Activated CD4-positive, alpha-beta T cell treated with anti-CD3 and anti-CD28 coated beads for 36 hours (primary cell): Measurements from ENCODE around the gene SLC30A10. TPM values are rescaled to one million over a fixed set of nuclear protein-coding genes. Genes with fewer than 3 reads are reported as not detected.
"Not testable (repeated sequence)": the region's sequence is repeated elsewhere in the genome, so short reads cannot be mapped to it uniquely, and the experiment has no call there.

Experiments
- ATAC-seq: fragments of 200-7000 bp; cut with Tn5 transposase; one replicate; pipeline ENCODE4 v1.10.0; 2021; ENCODE audit warnings: mild to moderate bottlenecking, moderate library complexity
- CTCF ChIA-PET: fragments of 350-600 bp; sonication (Branson Sonifier 250); formaldehyde crosslinking; loops from one replicate; lab custom pipeline; 2021; ENCODE audit warnings: antibody characterized with exemption; lab: Charles Lee
- POLR2A ChIA-PET: fragments of 350-600 bp; sonication (Branson Sonifier 250); formaldehyde crosslinking; loops from one replicate; lab custom pipeline; 2021; ENCODE audit warnings: antibody characterized with exemption, inconsistent platforms; lab: Charles Lee
- DNase-seq: peaks from one replicate; pipeline ENCODE4 v3.0.0-alpha.2; 2020
- H3K27ac Mint-ChIP-seq: one replicate; pipeline ENCODE4 v1.8.0; 2021; ENCODE audit warnings: mixed read lengths
- H3K27me3 Mint-ChIP-seq: one replicate; pipeline ENCODE4 v1.8.0; 2021; ENCODE audit warnings: mixed read lengths
- H3K36me3 Mint-ChIP-seq: one replicate; pipeline ENCODE4 v1.8.0; 2021; ENCODE audit warnings: low read depth, mixed read lengths
- H3K4me1 Mint-ChIP-seq: one replicate; pipeline ENCODE4 v1.8.0; 2021; ENCODE audit warnings: mixed read lengths
- H3K4me3 Mint-ChIP-seq: one replicate; pipeline ENCODE4 v1.8.0; 2021; ENCODE audit warnings: mild to moderate bottlenecking, moderate library complexity, mixed read lengths
- H3K9me3 Mint-ChIP-seq: one replicate; pipeline ENCODE4 v1.8.0; 2021; ENCODE audit warnings: low read depth, mixed read lengths
- intact Hi-C, 2 experiments: fragments of 100-400 bp; cut with DNase I in 1 of 2; cut with micrococcal nuclease in 1 of 2; formaldehyde crosslinking; loops; one replicate each; pipeline versions ENCODE4 v1.14.2 to v1.15.1; 2022 to 2024; cut with DNase I, micrococcal nuclease
- total RNA-seq, 2 experiments: library from RNA; stranded (reverse); gene quantifications; one replicate each; pipeline ENCODE4 v1.2.3, GENCODE V29; 2021

The SLC30A10 gene
- total RNA-seq, 2 experiments from 2014 or later = not detected

DNA sequence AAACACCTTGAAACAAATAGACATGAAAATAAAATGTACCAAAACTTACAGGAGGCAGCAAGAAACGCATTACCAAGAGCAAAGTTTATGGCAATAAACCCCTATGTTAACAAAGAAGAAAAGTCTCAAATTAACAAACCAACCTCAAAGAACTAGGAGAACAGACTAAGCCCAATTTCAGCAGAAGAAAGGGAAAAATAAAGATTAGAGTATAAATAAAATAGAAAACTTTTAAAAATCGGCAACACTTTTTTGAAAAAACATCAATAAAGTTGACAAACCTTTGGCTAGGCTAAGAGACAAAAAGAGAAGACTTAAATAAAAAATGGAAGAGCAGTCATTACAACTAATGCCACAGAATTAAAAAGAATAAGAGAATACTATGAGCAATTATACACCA lies 42.7 kb downstream of the SLC30A10 start:
- H3K27me3 Mint-ChIP-seq = peaks cover 19% of the 10 kb centered on the region
- POLR2A ChIA-PET = no interaction called here
- DNase-seq = no peak

DNA sequence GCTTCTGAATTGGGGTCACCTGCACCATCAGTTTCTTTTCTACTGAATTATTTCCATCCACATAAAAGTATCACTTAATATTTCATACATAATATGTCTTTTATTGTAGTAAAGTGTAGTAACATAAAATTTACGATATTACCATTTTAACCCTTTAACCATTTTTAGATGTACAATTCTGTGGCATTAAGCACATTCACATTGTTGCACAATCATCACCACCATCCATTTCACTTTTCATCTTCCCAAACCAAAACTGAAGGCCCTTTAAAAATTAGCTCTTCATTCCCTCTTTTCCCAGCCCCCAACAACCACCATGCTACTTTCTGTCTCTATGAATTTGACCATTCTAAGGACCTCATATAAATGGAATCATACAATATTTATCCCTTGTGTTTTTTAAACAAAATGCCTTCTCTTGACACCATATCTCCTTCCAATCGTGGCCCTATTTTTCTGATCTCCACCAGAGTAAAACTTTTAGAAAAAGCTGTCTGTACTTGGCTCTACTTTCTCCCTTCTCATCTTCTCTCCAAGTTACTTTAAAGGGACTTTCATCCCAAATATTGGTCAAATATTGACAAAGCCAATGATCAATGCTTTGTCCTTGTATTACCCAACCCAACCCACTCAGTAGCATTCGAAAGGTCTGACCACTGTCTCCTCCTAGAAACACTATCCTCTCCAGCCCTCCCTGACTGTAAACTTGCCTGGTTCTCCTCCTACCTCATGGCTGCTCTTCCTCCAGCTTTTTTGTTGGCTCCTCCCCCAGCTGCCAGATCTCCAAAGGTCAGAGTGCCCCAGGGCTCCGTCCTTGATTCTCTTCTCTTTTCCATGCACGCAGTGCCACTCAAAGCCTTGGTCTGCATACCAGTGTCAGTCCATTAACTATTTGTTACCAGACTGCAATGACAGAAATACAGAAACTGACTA lies 44.7 kb downstream of the SLC30A10 start:
- ChIA-PET CTCF (no interaction called here), POLR2A (no interaction called here)
- Mint-ChIP-seq H3K36me3 (no peaks in the 10 kb centered on the region), H3K27ac (no peak overlapping the region), H3K4me1 (no peaks in the 10 kb centered on the region), H3K27me3 (peaks cover 19% of the 10 kb centered on the region), H3K9me3 (peaks cover 2% of the 10 kb centered on the region), H3K4me3 (no peak overlapping the region)
- ATAC-seq = no peak
- intact Hi-C loops = no loop called here
- no peak for DNase-seq

More for the DNA sequence above, 42.7 kb downstream of the SLC30A10 start:
- Mint-ChIP-seq H3K4me3 (no peak overlapping the region), H3K4me1 (no peaks in the 10 kb centered on the region), H3K36me3 (no peaks in the 10 kb centered on the region), H3K9me3 (peaks cover 2% of the 10 kb centered on the region), H3K27ac (no peak overlapping the region)
- ATAC-seq = no peak
- intact Hi-C loops = no loop called here
- CTCF ChIA-PET = no interaction called here

DNA sequence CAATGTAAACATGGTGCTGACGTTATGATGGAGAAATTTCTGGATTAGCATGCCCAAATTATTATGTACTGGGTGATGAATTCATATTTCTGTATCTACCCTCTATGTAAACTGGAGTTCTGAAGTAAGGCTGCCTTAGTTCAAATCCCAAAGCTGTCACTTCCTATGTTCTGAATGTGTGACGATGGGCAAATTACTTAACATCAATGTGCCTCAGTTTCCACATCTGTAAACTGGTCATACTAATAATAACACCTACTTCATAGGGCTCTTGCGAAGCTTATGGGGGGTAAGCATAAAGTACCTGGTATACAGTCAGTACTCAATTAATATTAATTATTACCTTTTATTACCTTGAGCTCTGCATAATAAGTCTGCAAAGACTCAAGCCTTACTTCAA lies 45.6 kb downstream of the SLC30A10 start:
- ChIA-PET POLR2A (no interaction called here), CTCF (no interaction called here)
- no peak overlapping the region for H3K4me3 Mint-ChIP-seq

DNA sequence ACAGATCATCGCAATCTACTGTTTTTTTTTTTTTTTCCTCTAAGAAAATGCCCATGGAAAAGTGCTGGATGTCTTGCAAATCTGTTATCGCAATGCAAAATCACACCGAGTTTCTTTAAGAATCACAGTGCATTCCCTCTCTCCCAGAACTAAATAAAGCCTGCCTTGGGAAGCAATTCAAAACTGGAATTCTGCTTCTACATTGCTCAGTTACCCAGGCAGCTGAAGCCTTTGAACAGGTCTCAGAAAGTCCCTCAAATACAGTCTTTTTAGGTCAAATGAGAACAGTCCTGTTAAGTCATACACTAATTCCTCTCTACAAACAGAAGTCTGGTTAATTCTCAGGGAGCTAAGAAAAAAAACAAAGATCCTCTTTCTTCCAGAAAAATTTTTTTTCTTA lies 46.3 kb downstream of the SLC30A10 start:
- H3K4me3 Mint-ChIP-seq = no peak overlapping the region
- ChIA-PET POLR2A (no interaction called here), CTCF (no interaction called here)
- H3K4me1 Mint-ChIP-seq = no peaks in the 10 kb centered on the region
- H3K9me3 Mint-ChIP-seq = no peaks in the 10 kb centered on the region
- peaks cover 18% of the 10 kb centered on the region for H3K27me3 Mint-ChIP-seq
- no peak for ATAC-seq
- no peak for DNase-seq
- intact Hi-C loops = no loop called here
- no peak overlapping the region for H3K27ac Mint-ChIP-seq
- H3K36me3 Mint-ChIP-seq = no peaks in the 10 kb centered on the region

More for the DNA sequence above, 45.6 kb downstream of the SLC30A10 start:
- Mint-ChIP-seq H3K27ac (no peak overlapping the region), H3K36me3 (no peaks in the 10 kb centered on the region), H3K27me3 (peaks cover 19% of the 10 kb centered on the region), H3K9me3 (no peaks in the 10 kb centered on the region), H3K4me1 (no peaks in the 10 kb centered on the region)
- ATAC-seq = no peak
- intact Hi-C loops = no loop called here
- DNase-seq = no peak

DNA sequence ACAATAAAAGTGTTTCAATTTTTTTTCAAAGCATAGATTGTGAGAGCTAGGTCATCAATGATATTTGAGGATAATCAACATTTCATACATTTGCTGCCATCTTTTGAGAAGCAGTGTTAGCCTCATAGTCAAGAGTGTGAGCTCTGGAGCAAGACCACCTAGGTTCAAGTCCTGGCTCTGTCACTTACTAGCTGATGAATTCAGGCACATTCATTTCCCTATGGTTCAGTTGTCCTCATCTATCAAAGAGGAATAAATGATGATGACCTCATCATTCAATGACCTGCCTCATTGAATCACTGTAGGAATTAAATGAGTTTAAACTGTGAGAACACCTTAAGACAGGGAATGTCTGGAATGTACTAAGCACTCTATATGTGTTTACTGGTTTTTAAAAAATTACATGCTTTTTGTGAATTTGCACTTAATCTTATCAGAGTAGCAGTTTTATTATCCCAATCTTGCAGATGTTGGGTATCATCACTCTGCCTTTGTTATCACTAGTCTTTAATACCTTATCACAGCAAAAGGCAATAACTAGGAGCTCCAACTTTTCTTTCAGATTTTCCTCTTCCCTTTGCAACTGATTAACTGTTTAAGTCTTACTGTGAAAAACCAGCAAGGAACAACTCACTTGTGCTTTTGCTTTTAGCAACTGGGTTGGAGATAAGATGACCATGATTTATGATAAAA lies 47.4 kb downstream of the SLC30A10 start:
- H3K27me3 Mint-ChIP-seq = peaks cover 13% of the 10 kb centered on the region
- DNase-seq = no peak
- no peak for ATAC-seq
- H3K36me3 Mint-ChIP-seq = no peaks in the 10 kb centered on the region
- H3K27ac Mint-ChIP-seq = no peak overlapping the region
- ChIA-PET POLR2A (no interaction called here), CTCF (interaction anchor here (1.4 kb wide), 1 partner anchor 9 kb away, joined by 3 read pairs; no protein-coding TSS in a partner anchor)
- intact Hi-C loops = no loop called here
- H3K4me3 Mint-ChIP-seq = no peak overlapping the region
- no peaks in the 10 kb centered on the region for H3K9me3 Mint-ChIP-seq
- no peaks in the 10 kb centered on the region for H3K4me1 Mint-ChIP-seq

DNA sequence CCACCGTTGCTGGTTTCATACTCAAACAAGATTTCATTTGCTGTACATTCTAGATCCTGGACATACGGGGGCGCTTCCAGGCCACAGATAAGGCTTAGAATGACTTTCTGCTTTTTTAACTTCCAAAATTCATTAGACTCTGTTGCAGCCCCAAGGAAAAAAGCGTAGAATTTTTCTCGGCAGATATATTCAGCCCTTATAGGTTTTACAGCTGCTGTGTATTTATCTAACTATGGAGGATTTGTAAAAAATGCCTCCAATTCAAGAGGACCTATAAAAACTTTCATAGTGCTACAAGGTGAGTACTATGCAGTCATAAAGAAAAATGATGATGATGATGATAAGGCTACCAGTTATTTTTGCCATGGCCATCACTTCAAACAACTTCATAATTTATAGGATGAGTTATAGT lies 51.6 kb downstream of the SLC30A10 start:
- POLR2A ChIA-PET = no interaction called here
- CTCF ChIA-PET = no interaction called here
- Mint-ChIP-seq H3K27me3 (peaks cover 2% of the 10 kb centered on the region), H3K4me3 (no peak overlapping the region), H3K4me1 (no peaks in the 10 kb centered on the region), H3K9me3 (no peaks in the 10 kb centered on the region), H3K27ac (no peak overlapping the region), H3K36me3 (no peaks in the 10 kb centered on the region)
- DNase-seq = no peak
- intact Hi-C loops = no loop called here
- ATAC-seq = no peak

DNA sequence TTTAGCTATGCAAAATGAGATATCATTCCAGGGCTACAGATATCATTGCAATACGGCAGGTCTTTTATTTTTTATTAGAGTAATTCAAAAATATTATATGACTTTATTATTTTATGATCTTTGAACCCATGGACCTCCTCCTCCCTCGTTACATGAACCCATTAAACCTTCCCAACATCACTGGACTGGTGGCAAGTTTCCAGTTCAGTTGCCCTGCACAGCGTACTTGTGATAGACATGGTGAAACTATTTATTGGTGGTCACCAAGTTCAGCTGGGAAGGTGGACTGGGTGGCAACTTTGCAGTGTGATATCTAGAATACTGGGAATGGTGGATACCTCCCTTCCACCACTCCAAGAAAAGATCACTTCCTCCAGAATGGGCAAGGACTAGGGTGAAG lies 52.5 kb downstream of the SLC30A10 start:
- Mint-ChIP-seq H3K36me3 (no peaks in the 10 kb centered on the region), H3K4me1 (no peaks in the 10 kb centered on the region), H3K27me3 (peaks cover 2% of the 10 kb centered on the region), H3K27ac (no peak overlapping the region), H3K4me3 (no peak overlapping the region), H3K9me3 (no peaks in the 10 kb centered on the region)
- ChIA-PET CTCF (no interaction called here), POLR2A (no interaction called here)
- intact Hi-C loops = no loop called here
- ATAC-seq (no peak), DNase-seq (no peak)

DNA sequence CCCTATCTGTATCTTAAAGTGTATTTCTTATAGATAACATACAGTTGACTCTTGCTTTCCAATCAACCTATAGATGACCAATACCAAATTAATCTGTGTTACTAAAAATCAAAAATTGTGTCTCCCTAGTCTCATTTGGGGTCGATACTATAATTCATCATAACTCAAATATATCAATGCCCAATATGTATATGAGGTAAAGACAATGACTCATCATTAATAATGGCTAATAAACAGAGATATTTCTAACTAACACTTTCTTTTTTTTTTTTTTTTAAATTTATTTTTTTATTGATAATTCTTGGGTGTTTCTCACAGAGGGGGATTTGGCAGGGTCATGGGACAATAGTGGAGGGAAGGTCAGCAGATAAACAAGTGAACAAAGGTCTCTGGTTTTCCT lies 55.8 kb downstream of the SLC30A10 start:
- H3K4me1 Mint-ChIP-seq, DNase-seq, ATAC-seq, H3K27me3 Mint-ChIP-seq, H3K36me3 Mint-ChIP-seq, H3K9me3 Mint-ChIP-seq, POLR2A ChIA-PET, H3K27ac Mint-ChIP-seq, H3K4me3 Mint-ChIP-seq, intact Hi-C loops: not testable (repeated sequence)
- CTCF ChIA-PET = interaction anchor here (1.0 kb wide), 1 partner anchor 8 kb away, joined by 3 read pairs; no protein-coding TSS in a partner anchor

DNA sequence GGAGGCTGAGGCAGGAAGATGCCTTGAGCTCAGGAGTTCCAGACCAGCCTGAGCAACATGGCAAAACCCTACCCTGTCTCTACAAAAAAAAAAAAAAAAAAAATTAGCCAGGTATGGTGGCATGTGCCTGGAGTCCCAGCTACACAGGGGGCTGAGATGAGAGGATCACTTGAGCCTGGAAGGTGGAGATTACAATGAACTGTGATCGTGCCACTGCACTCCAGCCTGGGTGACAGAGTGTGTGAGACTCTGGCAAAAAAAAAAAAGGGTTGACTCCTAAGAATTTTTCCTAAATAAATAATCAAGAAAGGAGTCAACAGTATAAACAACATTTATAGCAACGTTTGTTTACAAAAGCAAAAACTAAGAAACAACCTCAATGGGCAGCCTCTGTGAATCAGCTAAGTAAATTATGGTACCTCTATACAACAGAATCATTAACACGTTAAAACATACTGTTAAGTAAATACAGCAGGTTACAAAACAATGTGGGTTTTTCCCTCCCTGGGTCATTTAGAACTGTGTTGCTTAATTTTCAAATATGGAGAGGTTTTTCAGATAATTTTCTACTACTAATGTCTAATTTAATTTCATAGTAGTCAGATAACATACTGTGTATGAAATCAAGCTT lies 56.8 kb downstream of the SLC30A10 start:
- H3K9me3 Mint-ChIP-seq = no peaks in the 10 kb centered on the region
- DNase-seq = no peak
- ChIA-PET POLR2A (no interaction called here), CTCF (interaction anchor here (1.0 kb wide), 1 partner anchor 9 kb away, joined by 3 read pairs; no protein-coding TSS in a partner anchor)
- H3K4me3 Mint-ChIP-seq = no peak overlapping the region
- no peaks in the 10 kb centered on the region for H3K4me1 Mint-ChIP-seq
- H3K36me3 Mint-ChIP-seq = no peaks in the 10 kb centered on the region
- intact Hi-C loops = no loop called here
- H3K27ac Mint-ChIP-seq = no peak overlapping the region
- ATAC-seq = no peak
- peaks cover 2% of the 10 kb centered on the region for H3K27me3 Mint-ChIP-seq

DNA sequence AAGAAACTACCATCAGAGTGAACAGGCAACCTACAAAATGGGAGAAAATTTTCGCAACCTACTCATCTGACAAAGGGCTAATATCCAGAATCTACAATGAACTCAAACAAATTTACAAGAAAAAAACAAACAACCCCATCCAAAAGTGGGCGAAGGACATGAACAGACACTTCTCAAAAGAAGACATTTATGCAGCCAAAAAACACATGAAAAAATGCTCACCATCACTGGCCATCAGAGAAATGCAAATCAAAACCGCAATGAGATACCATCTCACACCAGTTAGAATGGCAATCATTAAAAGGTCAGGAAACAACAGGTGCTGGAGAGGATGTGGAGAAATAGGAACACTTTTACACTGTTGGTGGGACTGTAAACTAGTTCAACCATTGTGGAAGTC lies 59.7 kb downstream of the SLC30A10 start:
- H3K27me3 Mint-ChIP-seq, H3K36me3 Mint-ChIP-seq, H3K27ac Mint-ChIP-seq, ATAC-seq, DNase-seq, H3K9me3 Mint-ChIP-seq, H3K4me3 Mint-ChIP-seq, CTCF ChIA-PET, H3K4me1 Mint-ChIP-seq, intact Hi-C loops, POLR2A ChIA-PET: not testable (repeated sequence)
